Activated CD8-positive, alpha-beta memory T cell treated with anti-CD3 and anti-CD28 coated beads for 4 hours (primary cell): ENCODE results near the gene FAM3C.

Experiments
- DNase-seq, 2 donors: peaks; one replicate each; pipeline ENCODE4 v3.0.0-alpha.2; 2020; ENCODE audit warnings: low read depth in 2 of 2

FAM3C gene

DNA sequence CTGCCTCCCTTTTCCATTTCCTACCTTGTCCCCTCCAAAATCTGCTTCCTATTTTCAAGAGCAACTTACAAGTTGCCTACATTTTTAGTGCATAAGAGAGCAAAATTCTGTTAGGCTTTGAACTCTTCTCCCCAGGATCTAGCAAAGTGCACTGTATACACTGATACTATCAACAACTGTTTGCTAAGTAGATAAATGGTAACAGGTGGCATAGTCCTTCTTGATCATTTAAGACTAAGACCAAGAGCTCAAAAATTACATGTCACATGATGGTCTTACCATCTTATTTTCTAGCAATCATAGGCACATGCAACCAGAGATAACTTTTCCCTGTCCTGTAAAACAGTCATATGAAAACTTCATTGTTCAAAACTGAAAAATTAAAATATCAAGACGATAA lies 16.2 kb downstream of the FAM3C start:
- DNase-seq = no peak

DNA sequence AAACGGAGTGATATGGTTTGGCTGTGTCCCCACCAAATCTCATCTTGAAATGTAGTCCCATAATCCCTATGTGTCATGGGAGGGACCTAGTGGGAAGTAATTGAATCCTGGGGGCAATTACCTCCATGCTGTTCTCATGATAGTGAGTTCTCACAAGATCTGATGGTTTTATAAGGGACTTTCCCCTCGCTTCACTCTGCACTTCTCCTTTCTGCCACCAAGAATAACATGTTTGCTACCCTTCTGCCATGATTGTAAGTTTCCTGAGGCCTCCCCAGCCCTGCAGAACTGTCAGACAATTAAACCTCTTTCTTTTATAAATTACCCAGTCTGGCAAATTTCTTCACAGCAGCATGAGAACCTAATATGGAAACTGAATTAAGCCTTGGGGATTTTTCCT lies 19.1 kb downstream of the FAM3C start:
- DNase-seq = no peak

DNA sequence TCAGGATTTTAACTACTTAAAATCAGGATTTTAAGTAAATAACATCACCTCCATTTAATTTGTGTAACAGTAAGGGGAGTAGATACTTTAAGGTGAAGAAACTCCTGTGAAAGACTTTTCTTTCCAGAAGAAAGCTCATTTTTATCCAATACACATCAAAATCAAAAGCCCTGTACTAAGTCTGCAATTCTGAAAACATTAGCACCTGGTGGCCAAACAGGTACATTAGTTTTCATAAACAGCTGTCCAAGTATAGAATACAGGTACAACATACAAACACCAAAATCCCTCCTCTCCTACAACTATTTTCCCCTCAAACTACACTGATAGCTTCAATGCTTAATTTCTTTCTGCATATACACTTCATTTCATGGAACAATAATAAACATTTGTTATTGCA lies 22.9 kb downstream of the FAM3C start:
- DNase-seq = no peak

DNA sequence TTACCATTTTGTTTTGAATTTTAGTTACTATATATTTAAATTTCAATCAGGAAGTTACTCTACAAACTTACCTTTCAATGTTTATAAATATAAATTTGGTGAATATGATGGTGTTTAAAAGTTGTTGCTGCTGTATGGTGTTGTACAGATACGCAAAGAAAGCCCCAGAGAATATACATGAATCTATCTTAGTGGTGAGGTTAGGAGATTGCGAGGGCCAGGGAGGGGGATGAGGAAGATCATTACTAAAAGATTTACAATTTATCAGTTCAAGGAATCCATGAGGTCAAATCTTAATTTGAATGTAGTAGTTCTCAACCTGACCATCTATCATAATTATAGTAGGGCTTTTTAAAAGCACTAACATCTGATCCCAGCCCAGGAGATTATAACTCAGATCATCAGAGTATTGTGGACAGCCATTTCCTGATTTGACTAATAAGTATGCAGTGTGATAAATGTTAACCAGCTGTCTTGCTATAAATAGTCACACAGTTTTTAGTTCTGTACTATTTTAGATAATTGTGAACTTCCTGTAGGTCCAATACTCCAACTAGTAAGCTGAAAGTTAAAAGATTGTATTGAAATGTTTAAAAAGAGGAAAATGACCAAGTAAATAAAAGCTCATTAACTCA lies 23.6 kb downstream of the FAM3C start:
- DNase-seq = no peak

DNA sequence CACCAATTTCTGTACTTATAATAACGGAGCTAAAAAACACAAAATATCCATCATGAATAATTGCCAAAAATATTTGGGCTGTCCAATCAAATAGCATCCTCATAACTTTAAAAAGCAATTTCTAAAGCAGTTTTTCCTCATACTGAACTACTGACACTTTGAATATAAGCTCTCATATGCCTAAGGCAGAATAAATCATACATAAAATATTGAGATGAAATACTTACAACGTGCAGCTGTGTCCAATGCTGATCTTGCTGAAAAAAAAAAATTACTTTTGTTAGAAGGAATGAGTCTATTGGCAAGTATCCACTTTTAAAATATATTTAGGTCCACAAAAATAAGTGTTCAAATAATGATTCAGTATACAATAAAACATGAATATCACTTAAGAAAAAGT lies 24.2 kb downstream of the FAM3C start:
- DNase-seq = no peak

DNA sequence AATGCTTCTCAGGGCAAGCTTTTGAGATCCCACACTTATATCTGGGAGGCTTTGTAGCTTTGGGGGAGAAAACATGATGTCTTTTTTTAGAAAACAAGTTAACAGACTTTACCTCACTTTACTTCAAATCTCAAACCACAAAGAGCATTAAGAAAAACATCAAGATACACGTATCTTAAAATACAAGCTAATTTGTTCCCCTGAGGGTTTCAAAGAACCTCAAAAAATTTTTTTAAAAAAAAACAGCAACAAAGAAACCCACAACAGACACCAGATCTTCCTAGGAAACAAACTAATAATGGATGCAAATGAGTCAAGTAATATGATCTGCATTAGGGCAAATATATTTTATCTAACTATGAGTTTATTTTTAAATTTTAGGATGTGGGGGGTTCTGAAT lies 24.7 kb downstream of the FAM3C start:
- no peak for DNase-seq

DNA sequence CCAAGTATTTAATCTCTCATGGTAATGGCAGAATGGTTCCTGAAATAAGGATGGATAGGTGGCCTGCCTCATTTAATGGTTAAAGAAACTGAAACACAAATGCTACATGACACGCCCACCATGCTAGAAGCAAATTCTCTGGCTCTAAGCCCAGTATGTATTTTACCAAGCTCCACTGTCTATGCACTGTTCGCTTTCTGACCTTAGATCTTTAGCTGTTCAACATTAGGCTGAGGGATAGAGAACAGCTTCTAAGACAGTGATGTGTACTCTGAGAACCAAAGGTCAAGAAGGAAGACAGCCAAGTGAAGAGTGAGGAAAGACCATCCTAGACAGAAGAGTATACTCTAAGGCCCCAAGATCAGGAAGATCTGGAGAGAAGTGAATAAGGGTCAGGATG lies 26.6 kb downstream of the FAM3C start:
- no peak for DNase-seq

DNA sequence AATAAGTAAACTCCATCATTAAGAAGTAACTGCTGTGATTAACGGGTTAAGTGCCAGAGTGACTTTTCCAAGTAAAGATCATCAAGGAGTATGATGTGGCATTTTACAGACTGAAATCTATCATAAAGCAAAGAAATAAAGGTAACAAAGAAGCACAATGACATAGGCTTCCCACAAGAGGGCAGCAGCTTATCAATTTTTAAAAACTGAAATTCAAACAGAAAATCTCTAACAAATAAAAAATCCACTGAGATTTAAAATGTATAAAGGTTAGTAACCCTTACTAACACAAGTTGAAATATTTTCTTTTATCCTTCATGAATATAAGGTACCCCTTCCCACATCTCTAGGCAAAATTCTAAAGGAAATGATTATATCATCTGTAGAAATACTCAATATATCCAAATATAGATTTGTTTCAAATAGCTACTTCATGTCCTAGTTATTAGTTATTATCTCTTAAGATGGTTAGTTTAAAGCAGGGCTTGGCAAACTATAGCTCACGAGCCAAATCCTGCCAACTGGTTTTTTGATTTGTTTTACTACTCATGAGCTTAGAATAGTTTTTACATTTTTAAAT lies 29.2 kb downstream of the FAM3C start:
- DNase-seq = no peak

DNA sequence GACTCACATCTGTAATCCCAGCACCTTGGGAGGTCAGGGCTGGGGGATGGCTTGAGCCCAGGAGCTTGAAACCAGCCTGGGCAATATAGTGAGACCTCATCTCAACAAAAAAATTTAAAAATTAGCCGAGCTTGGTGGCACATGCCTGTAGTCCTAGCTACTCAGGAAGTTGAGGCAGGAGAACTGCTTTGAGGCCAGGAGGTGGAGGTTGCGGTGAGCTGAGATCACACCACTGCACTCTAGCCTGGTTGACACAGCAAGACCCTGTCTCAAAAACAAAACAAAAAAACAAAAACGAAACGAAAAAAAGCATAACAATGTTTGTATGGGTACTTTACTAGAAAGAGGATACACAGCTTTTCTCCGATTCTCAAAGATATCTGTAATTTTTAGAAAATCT lies 35.5 kb downstream of the FAM3C start:
- DNase-seq = no peak

DNA sequence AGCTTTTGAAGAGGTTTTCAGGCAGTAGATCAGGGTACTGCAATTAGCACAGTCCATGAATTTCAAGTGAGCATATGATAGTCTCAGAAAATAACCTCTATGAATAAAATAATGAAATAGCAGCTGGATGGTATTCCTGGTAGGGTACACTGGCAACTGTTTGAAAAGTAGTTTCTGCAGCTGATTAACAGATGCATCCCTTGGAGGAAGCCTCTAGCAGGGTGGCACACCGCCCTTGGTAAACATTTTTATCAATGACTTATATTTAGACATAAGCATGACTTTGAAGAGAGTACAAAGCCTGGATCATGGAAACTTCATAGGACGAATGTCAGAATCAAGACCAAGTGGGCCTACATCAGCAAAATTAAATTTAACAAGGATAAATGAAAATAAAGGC lies 40.5 kb downstream of the FAM3C start:
- DNase-seq = no peak

DNA sequence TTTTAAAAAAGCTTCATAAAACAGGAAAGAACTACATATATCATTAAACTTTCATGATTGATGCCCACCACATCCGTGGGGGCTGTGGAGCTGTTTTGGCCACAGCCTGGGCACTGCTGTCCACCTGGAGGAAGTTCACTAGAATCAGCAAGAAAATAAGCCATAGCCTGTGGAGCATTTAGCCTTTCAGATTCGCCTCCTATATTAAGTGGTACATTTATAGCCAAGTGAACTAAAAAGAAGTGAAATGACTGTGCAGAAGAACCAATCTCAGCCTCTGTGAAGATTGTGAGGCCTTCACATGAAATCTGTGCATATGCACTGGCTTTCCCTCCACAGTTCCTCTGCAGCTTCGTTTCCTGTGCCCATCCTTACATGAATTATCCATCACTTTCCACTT lies 43.8 kb downstream of the FAM3C start:
- DNase-seq = no peak

DNA sequence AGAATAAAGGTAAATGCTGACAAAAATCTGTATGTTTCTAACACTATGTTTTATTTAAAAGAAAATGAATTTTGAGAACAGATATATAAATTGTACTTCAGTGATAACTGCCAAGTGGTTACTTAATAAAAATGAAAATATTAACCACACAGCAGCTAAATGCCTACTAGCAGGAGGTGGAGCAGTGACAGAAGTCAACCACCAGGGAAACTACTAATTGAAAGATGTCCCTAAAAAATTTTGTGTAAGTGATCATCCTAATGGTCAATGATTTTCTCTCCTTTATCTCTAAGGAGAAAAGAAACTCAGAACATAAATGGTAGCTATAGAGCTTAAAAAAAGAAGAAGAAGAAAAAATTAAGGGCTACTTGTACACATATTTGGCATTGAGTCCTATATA lies 44.4 kb downstream of the FAM3C start:
- no peak for DNase-seq

DNA sequence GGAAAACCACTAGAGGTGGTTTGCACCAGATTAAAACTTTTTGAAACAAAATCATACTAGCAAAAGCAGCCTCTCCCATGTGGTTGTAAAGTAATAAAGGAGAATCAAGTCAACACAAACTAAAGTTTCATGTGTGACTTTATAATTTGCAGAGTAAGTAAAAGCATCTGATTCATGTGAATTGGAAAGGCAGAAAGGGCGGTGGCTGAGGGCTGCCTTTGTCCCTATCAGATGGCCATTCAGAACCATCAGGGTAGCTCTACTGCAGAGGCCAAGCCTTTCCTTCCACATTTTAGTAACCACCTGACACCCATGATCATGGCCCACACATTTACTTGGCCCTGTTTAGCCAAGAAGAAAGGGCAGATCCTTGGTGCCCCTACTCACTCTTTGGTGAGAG lies 51.6 kb downstream of the FAM3C start:
- no peak for DNase-seq

DNA sequence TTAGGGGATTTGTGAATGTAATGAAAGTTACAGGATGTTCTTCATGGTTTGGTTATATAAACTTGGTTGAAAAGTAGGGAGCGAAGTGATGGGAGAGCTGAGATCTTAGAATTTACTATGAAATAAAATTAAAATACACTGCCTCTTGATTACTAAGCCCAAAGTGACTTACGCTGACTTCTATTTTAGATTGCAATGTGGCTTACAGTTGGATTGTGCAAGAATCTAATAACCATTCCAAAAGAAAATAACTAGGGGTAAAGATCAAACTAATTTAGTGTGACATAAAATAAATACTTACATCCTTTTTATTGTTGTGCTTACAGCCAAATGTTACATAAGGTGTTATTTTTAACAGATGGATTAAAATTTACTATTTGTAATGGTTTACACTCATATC lies 52.0 kb downstream of the FAM3C start:
- DNase-seq = no peak

DNA sequence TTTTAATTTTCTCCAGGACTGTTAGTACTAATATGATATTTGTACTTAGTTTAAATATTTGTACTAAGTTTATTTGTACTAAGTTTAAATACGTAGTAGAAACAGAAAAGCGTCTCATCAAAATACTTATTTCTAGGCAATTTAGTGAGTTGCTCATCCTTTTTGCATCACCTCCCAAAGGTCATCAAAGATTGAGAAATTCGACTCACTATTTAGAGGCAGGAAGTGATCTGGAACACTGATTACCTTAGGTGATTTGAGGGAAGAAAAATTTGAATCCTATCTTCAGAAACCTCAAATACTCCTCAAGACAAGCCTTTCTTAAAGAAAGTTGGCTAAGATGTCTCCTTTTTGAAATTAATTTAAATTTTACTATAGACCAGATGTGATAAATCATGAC lies 52.8 kb downstream of the FAM3C start:
- no peak for DNase-seq

DNA sequence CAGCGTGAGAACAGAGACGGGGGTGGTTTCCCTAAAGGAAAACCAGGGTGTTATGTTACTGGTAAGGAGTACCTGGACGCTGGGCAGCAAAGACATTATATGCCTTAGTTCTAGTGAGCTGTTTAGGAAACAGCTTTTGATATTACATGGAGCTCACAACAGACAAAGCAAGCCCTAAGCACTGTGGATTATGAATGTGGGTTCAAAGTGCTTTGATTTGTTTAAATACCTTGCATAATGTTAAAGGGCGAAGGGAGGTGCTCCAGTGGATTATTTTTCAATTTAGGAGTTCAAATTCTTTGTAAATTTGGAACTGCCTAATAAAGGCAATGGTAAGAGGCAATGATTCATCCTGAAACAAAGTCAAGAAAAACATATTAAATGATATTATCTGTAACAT lies 53.5 kb downstream of the FAM3C start:
- no peak for DNase-seq

DNA sequence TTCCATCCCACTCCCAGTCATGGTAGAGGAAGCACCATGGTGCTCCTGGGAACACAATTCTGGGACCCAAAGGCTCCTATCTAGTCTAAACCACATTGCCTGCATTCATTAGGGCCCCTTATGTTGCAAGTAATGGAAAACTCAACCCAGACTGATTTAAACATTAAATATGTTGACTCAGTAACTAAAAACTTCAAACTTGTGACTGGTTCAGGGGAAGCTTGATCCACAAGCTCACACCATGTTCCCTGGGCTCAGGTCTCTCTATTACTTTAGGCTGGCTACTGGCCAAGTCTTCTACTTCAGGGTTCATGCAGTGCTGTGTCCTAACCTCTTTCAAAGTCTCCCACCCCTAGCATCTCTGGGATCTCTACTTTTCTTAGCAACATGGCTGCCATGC lies 54.2 kb downstream of the FAM3C start:
- no peak for DNase-seq

DNA sequence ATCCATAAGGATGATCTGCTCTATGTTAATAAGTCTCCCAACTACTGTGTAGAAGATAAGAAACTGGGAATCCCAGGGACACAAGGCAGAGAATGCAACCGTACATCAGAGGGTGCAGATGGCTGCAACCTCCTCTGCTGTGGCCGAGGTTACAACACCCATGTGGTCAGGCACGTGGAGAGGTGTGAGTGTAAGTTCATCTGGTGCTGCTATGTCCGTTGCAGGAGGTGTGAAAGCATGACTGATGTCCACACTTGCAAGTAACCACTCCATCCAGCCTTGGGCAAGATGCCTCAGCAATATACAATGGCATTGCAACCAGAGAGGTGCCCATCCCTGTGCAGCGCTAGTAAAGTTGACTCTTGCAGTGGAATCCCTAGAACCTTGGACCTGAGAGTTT lies 57.0 kb downstream of the FAM3C start:
- DNase-seq = no peak

DNA sequence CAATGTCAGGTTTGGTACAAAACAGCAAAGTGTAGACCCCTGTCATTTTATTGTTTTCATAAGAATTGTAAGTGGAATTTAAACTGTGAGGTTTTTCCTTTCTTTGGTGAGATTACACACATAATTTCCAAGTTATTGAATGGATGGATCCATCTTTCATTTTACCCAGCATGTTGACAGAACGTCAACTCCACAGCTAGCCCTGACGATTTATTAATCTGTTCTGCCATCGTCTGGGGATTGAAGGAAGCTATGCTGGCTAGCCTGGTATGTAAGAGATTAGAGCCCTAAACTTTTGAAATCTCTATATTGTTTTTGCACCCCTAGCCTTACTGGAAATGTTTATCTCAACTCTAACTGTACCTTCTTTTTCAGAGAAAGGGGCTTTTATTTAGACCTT lies 58.7 kb downstream of the FAM3C start:
- DNase-seq = no peak

DNA sequence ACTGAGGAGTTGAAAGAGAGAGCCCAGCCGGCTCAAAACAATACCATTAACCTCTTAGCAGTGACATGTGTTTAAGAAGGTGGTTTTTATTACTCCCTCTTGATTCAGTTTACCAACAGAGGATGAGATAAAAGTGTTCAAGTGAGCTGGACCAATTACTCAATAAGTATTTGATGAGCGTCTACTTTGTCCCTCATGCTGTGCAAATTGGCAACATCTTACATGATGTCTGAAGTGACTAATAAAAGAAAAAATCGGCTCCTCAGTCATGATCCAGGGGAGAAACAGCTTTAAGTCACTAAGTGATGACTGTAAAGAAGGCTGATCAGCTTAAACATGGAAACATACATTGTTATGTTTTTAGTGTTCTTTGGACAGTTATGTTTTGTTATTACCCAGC lies 59.5 kb downstream of the FAM3C start:
- no peak for DNase-seq

DNA sequence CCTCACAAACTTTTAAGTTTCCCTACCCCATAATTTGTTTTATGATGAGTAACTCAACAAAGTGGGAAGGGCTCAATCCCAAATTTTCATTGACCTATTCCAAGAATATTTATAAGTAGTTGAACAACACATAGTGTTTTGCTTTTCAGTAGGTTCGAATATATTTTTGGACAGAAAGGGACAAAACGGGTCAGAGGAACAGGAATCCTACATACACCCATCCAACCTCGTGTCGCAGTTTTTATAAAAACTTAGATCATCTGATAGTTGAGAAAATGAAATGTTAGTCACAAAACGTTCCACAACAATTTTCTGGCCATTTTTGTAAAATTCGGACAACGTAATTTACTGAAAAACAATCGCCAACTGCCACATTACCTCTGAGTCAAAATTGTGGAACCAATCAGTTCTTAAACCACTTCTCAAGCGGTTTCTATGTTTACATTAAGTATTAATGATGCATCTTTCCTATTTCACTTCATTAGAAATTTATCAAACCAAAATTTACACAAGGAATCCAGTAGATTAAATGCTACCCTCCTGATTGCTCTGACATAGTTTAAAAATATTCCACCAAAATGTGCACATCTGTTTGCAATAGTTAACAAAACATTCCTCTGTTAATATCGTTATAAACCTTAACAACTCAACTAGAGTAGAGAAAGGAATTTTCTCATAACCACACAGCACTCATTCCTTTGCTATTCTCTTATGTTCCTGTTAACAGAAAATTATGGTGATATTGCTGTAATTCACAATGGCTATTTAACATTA lies 61.0 kb downstream of the FAM3C start:
- DNase-seq = no peak

DNA sequence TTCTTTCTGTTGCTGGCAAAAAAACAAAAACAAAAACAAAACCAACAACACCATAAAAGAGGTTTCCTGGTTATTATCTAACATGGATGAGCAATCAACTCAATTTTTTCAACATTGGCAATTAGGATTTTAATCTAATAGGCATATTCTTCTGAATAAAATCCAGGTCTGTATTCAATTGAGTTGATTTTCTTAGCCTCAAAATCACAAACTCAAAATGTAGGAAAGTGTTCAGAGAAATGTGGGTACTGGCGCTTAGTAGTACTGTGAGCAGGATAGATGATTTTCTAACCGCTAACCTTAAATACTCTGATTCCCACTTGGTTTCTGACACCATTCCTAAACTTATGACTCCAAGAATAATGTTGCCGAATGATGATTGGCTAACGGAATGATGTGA lies 61.7 kb downstream of the FAM3C start:
- no peak for DNase-seq

DNA sequence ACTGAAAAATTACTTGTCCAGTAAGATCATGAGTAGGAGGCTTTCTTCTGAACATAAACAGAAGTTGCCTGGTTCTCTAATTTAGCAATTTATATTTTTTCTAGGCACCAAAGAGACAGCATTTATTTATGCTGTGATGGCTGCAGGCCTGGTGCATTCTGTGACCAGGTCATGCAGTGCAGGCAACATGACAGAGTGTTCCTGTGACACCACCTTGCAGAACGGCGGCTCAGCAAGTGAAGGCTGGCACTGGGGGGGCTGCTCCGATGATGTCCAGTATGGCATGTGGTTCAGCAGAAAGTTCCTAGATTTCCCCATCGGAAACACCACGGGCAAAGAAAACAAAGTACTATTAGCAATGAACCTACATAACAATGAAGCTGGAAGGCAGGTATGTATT lies 64.5 kb downstream of the FAM3C start:
- no peak for DNase-seq

DNA sequence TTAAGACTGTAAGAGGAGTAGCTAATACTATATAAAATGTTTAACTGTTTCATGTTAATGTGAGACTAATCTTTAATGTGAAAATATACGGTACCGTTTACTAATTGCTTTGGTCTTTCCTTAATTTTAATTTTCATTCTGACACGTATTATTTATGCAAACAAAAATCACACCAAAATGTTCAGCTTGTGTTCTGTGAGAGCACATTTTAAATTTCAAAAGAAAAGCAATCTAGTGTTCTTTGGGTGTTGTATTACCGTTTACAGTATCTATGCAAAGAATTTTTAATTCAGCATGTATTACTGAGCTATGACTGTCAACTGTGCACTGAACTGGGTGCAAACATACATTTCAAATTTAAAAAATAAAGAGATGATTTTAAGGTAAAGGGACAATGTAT lies 65.1 kb downstream of the FAM3C start:
- no peak for DNase-seq
